Measurements from ENCODE around the gene FCHSD2.

DNA sequence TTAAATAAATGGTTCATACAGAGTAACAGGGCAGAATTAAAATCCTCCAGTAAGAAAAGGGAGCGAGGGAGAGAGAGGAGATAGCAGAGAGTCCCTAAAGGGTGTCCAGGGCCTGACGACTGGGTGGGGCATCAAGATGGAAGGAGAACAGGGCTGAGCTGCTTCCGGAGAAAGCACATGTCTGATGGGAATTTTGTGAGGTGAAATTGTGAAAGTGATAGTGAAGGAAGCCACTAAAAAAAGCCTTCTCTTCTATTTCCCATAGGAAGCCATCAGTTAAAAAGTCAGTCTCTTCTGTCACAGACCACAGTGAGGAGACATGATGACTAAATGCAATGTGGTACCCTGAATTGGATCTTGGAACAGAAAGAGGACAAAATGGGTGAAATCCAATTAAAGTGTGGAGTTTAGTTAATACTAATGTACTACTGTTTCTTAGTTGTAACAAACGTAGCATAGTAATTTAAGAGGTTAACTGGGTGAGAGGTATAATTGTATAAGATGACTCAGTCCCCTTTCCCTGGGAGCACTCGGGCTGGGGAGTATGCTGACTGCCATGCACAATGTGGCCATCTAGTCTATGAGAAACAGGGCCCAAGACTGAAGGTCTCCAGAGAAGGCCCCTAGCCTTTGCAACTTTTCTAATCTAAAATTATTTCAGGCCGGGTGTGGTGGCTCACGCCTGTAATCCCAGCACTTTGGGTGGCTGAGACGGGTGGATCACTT is 29.5 kb upstream of the FCHSD2 start:
- TF ChIP-seq EZH2 (IDR thresholded peaks at IDR 0.05; ENCODE audit: borderline replicate concordance, low read length), result no peak
- TF ChIP-seq, protein P1, sequence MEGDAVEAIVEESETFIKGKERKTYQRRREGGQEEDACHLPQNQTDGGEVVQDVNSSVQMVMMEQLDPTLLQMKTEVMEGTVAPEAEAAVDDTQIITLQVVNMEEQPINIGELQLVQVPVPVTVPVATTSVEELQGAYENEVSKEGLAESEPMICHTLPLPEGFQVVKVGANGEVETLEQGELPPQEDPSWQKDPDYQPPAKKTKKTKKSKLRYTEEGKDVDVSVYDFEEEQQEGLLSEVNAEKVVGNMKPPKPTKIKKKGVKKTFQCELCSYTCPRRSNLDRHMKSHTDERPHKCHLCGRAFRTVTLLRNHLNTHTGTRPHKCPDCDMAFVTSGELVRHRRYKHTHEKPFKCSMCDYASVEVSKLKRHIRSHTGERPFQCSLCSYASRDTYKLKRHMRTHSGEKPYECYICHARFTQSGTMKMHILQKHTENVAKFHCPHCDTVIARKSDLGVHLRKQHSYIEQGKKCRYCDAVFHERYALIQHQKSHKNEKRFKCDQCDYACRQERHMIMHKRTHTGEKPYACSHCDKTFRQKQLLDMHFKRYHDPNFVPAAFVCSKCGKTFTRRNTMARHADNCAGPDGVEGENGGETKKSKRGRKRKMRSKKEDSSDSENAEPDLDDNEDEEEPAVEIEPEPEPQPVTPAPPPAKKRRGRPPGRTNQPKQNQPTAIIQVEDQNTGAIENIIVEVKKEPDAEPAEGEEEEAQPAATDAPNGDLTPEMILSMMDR (IDR thresholded peaks at IDR 0.05; ENCODE audit: low read length), result no peak

Data from OCI-LY1 (cell line).